Transverse colon (tissue), 4 donors: ENCODE results near the gene UACA.

Experiments used
- EP300 ChIP-seq: sonication (generic); formaldehyde crosslinking; IDR thresholded peaks from one replicate; pipeline ENCODE4 v1.6.1; 2017; ENCODE audit warnings: antibody characterized with exemption, low read depth
- POLR2AphosphoS5 ChIP-seq, 3 donors: sonication (generic); formaldehyde crosslinking; IDR thresholded peaks; one replicate each; pipeline ENCODE4 v1.6.1; 2016; ENCODE audit warnings: antibody characterized with exemption in 3 of 3
- TF ChIP-seq, protein P1 (sequence below), 5 experiments: fragments of 200-600 bp in 3 of 5; fragments of 450-650 bp in 2 of 5; sonication (generic) in 3 of 5; IDR thresholded peaks; 1 replicate in 2 of 5; 2 replicates in 3 of 5; pipeline ENCODE4 v1.5.1; 2016 to 2017; ENCODE audit warnings: antibody characterized with exemption in 5 of 5, inconsistent platforms in 3 of 5, mild to moderate bottlenecking in 2 of 5, moderate library complexity in 1 of 5

DNA sequence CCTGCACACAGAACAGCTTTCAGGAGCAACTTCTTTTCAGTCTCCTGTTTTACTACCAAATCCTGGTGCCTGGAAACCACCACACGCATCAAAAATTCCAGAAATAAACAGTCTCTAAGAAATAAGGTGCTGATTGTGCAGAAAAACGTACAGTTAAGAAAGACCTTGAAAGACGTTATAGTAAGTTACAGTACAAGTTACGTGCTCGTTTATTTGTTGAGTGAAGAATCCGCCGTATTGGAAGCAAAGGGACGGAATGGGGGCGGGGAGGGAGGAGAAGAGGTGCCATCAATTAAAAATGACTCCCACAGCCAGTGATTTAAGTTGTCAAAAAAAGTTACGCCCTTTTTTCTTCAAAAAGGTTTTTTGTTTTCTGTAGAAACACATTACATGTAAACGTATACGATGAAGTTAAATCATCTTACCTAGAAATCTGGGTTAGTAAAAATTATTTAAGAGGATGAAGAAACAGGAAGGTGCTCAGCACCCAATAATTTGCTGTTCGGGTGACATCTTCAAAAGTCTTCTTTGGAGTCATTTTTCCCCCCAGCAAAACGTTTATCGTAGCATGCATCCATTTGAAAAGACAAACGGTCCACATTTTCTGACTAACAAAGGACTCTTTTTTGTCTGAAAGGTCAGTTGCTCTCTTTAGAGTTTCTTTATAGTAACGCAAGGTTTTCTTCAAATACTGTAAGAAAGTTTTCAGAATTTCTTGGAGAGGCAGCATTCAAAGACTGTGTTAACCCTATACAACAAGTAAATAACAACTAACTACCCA lies 782 bp upstream of the UACA start:
- TF ChIP-seq, protein P1, sequence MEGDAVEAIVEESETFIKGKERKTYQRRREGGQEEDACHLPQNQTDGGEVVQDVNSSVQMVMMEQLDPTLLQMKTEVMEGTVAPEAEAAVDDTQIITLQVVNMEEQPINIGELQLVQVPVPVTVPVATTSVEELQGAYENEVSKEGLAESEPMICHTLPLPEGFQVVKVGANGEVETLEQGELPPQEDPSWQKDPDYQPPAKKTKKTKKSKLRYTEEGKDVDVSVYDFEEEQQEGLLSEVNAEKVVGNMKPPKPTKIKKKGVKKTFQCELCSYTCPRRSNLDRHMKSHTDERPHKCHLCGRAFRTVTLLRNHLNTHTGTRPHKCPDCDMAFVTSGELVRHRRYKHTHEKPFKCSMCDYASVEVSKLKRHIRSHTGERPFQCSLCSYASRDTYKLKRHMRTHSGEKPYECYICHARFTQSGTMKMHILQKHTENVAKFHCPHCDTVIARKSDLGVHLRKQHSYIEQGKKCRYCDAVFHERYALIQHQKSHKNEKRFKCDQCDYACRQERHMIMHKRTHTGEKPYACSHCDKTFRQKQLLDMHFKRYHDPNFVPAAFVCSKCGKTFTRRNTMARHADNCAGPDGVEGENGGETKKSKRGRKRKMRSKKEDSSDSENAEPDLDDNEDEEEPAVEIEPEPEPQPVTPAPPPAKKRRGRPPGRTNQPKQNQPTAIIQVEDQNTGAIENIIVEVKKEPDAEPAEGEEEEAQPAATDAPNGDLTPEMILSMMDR (IDR thresholded peaks at IDR 0.05), result no peak
- TF ChIP-seq POLR2AphosphoS5 (IDR thresholded peaks at IDR 0.05) (no peak), EP300 (no peak)
